Tibial nerve (tissue), 4 donors: ENCODE results near the gene TNXB.

ENCODE experiments used
- EP300 ChIP-seq, 2 donors: sonication (generic); formaldehyde crosslinking; IDR thresholded peaks; one replicate each; pipeline ENCODE4 v1.6.1; 2017; ENCODE audit warnings: antibody characterized with exemption in 2 of 2, mild to moderate bottlenecking in 1 of 2
- POLR2A ChIP-seq, 2 donors: fragments of 450-650 bp; IDR thresholded peaks; one replicate each; pipeline ENCODE4 v1.6.1; 2017; ENCODE audit warnings: antibody characterized with exemption in 2 of 2, mild to moderate bottlenecking in 2 of 2, moderate library complexity in 2 of 2
- TF ChIP-seq, protein P1 (sequence below), 5 experiments: fragments of 200-600 bp in 3 of 5; fragments of 450-650 bp in 2 of 5; sonication (generic) in 3 of 5; IDR thresholded peaks; one replicate each; pipeline ENCODE4 v1.5.1; 2016 to 2019; ENCODE audit warnings: antibody characterized with exemption in 5 of 5, mild to moderate bottlenecking in 3 of 5, moderate library complexity in 2 of 5

DNA sequence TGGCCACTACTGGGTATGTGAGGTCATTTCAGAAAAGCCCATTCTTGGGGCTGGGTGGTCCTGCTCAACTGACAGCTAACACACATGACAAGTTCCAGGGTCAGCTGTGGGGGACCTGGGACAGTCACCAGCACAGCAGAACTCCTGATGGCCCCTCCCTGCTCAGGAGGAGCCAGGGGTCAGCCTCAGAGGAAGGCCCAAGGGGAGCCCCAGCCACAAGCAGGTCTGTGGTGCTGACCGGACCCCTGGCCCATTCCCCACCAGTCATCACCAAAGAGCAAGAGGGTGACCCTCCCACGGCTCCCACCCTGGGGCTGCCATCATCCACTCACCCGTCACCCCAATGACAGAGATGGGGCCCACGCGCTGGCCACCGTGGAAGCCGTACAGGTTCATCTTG lies 52.9 kb downstream of the TNXB start:
- TF ChIP-seq, protein P1, sequence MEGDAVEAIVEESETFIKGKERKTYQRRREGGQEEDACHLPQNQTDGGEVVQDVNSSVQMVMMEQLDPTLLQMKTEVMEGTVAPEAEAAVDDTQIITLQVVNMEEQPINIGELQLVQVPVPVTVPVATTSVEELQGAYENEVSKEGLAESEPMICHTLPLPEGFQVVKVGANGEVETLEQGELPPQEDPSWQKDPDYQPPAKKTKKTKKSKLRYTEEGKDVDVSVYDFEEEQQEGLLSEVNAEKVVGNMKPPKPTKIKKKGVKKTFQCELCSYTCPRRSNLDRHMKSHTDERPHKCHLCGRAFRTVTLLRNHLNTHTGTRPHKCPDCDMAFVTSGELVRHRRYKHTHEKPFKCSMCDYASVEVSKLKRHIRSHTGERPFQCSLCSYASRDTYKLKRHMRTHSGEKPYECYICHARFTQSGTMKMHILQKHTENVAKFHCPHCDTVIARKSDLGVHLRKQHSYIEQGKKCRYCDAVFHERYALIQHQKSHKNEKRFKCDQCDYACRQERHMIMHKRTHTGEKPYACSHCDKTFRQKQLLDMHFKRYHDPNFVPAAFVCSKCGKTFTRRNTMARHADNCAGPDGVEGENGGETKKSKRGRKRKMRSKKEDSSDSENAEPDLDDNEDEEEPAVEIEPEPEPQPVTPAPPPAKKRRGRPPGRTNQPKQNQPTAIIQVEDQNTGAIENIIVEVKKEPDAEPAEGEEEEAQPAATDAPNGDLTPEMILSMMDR (IDR thresholded peaks at IDR 0.05), result no peak
- TF ChIP-seq POLR2A (IDR thresholded peaks at IDR 0.05) (no peak), EP300 (IDR thresholded peaks at IDR 0.05) (no peak)
